Vagina (tissue), 2 donors: ENCODE results near the gene SLMAP.

Source experiments
- CTCF ChIP-seq, 3 experiments: fragments of 450-650 bp in 2 of 3; fragments of 200-600 bp in 1 of 3; sonication (generic) in 1 of 3; IDR thresholded peaks; one replicate each; pipeline ENCODE4 v1.5.1; 2017 to 2019; ENCODE audit warnings: antibody characterized with exemption in 3 of 3, mild to moderate bottlenecking in 2 of 3, moderate library complexity in 2 of 3
- POLR2A ChIP-seq, 2 donors: fragments of 450-650 bp; IDR thresholded peaks; one replicate each; pipeline ENCODE4 v1.6.1; 2017; ENCODE audit warnings: antibody characterized with exemption in 2 of 2, mild to moderate bottlenecking in 2 of 2, moderate library complexity in 2 of 2

- no peak for TF ChIP-seq CTCF (IDR thresholded peaks at IDR 0.05)
- no peak for TF ChIP-seq POLR2A (IDR thresholded peaks at IDR 0.05)
These were observed 60.5 kb downstream of the SLMAP start for GRCh38 chr3:57816471-57817095.
